Mesenchymal stem cell (in vitro differentiated cells and primary cell): ENCODE data around the gene BCL2L12.
A peak's percentile ranks its signal among the peaks of the same experiment; 100 is the strongest.

Experiments used
- DNase-seq: peaks from one replicate; pipeline ENCODE4 v3.0.0-alpha.2; 2013
- H2AFZ ChIP-seq: one replicate; pipeline ENCODE4 v1.6.1; 2013; ENCODE audit warnings: low read depth, mild to moderate bottlenecking, control low read depth, inconsistent platforms, low read length, moderate library complexity
- H2AK5ac ChIP-seq: 2 replicates; pipeline ENCODE4 v1.6.1; 2013; ENCODE audit warnings: low read length, moderate library complexity, mild to moderate bottlenecking, inconsistent platforms; ENCODE audit not compliant: severe bottlenecking
- H2BK120ac ChIP-seq: one replicate; pipeline ENCODE4 v1.6.1; 2013; ENCODE audit warnings: low read depth, mild to moderate bottlenecking, inconsistent platforms, low read length, moderate library complexity
- H2BK12ac ChIP-seq, 2 experiments: one replicate each; pipeline ENCODE4 v1.6.1; 2013; ENCODE audit warnings: inconsistent platforms in 2 of 2, low read length in 2 of 2, mild to moderate bottlenecking in 2 of 2, moderate library complexity in 2 of 2, control low read depth in 1 of 2
- H2BK15ac ChIP-seq: one replicate; pipeline ENCODE4 v1.6.1; 2013; ENCODE audit warnings: mild to moderate bottlenecking, low read depth, inconsistent platforms; ENCODE audit not compliant: poor library complexity, severe bottlenecking
- H2BK5ac ChIP-seq: 2 replicates; pipeline ENCODE4 v1.6.1; 2013; ENCODE audit warnings: low read depth, mild to moderate bottlenecking, low read length, control low read depth, inconsistent platforms; ENCODE audit not compliant: poor library complexity, severe bottlenecking
- H3K14ac ChIP-seq, 2 experiments: one replicate each; pipeline ENCODE4 v1.6.1; 2013; ENCODE audit warnings: inconsistent platforms in 2 of 2, low read length in 2 of 2, control low read depth in 1 of 2, mild to moderate bottlenecking in 1 of 2, moderate library complexity in 1 of 2
- H3K18ac ChIP-seq, 2 experiments: one replicate each; pipeline ENCODE4 v1.6.1; 2013; ENCODE audit warnings: inconsistent platforms in 2 of 2, low read length in 2 of 2, control low read depth in 1 of 2, low read depth in 1 of 2, mild to moderate bottlenecking in 1 of 2
- H3K23ac ChIP-seq, 2 experiments: one replicate each; pipeline ENCODE4 v1.6.1; 2013; ENCODE audit warnings: inconsistent platforms in 2 of 2, low read length in 2 of 2, mild to moderate bottlenecking in 2 of 2, moderate library complexity in 2 of 2, control low read depth in 1 of 2
- H3K27ac ChIP-seq: 2 replicates; pipeline ENCODE4 v1.5.1; 2013; ENCODE audit warnings: mild to moderate bottlenecking, moderate library complexity, low read length, control low read depth, inconsistent platforms; ENCODE audit not compliant: poor library complexity, severe bottlenecking
- H3K27me3 ChIP-seq, 2 experiments: 2 replicates each; pipeline versions ENCODE4 v1.6.1 to v1.7.0; 2013; ENCODE audit warnings: low read length in 2 of 2, mild to moderate bottlenecking in 2 of 2, moderate library complexity in 2 of 2, control low read depth in 1 of 2, inconsistent platforms in 1 of 2; ENCODE audit not compliant: control insufficient read depth in 1 of 2, insufficient read depth in 1 of 2
- H3K36me3 ChIP-seq, 2 experiments: 2 replicates each; pipeline versions ENCODE4 v1.6.1 to v1.7.0; 2013; ENCODE audit warnings: low read length in 2 of 2, control low read depth in 1 of 2, inconsistent platforms in 1 of 2, low read depth in 1 of 2, mild to moderate bottlenecking in 1 of 2; ENCODE audit not compliant: insufficient read depth in 2 of 2, control insufficient read depth in 1 of 2
- H3K4ac ChIP-seq, 2 experiments: one replicate each; pipeline ENCODE4 v1.6.1; 2013; ENCODE audit warnings: inconsistent platforms in 2 of 2, low read length in 2 of 2, mild to moderate bottlenecking in 2 of 2, moderate library complexity in 2 of 2, control low read depth in 1 of 2, low read depth in 1 of 2
- H3K4me1 ChIP-seq: 2 replicates; pipeline ENCODE4 v1.6.1; 2013; ENCODE audit warnings: low read depth, low read length, control low read depth; ENCODE audit not compliant: control insufficient read depth, insufficient read depth
- H3K4me2 ChIP-seq: 2 replicates; pipeline ENCODE4 v1.6.1; 2013; ENCODE audit warnings: low read length, mild to moderate bottlenecking, inconsistent platforms; ENCODE audit not compliant: poor library complexity, severe bottlenecking
- H3K4me3 ChIP-seq, 2 experiments: 2 replicates each; pipeline versions ENCODE4 v1.5.1 to v1.7.0; 2013; ENCODE audit warnings: low read length in 2 of 2, mild to moderate bottlenecking in 2 of 2, control low read depth in 1 of 2, low read depth in 1 of 2; ENCODE audit not compliant: insufficient read depth in 1 of 2
- H3K79me1 ChIP-seq: replicated peaks from 2 replicates; pipeline ENCODE4 v1.6.1; 2013; ENCODE audit warnings: mild to moderate bottlenecking, control low read depth, low read length, inconsistent platforms; ENCODE audit not compliant: poor library complexity, severe bottlenecking
- H3K9ac ChIP-seq: 2 replicates; pipeline ENCODE4 v1.7.0; 2013; ENCODE audit warnings: mild to moderate bottlenecking, low read length, moderate library complexity
- H3K9me3 ChIP-seq: 2 replicates; pipeline ENCODE4 v1.7.0; 2013; ENCODE audit warnings: mild to moderate bottlenecking, low read length; ENCODE audit not compliant: control insufficient read depth
- H4K8ac ChIP-seq: one replicate; pipeline ENCODE4 v1.6.1; 2013; ENCODE audit warnings: inconsistent platforms, mild to moderate bottlenecking, low read length, moderate library complexity
- H4K91ac ChIP-seq: one replicate; pipeline ENCODE4 v1.6.1; 2013; ENCODE audit warnings: mild to moderate bottlenecking, low read length, inconsistent platforms
- WGBS: methylation state at CpG from one replicate; pipeline ENCODE4 v1.1.7; 2013; ENCODE audit warnings: mixed read lengths; 5-methylcytosine and 5-hydroxymethylcytosine counted together

BCL2L12 gene

DNA sequence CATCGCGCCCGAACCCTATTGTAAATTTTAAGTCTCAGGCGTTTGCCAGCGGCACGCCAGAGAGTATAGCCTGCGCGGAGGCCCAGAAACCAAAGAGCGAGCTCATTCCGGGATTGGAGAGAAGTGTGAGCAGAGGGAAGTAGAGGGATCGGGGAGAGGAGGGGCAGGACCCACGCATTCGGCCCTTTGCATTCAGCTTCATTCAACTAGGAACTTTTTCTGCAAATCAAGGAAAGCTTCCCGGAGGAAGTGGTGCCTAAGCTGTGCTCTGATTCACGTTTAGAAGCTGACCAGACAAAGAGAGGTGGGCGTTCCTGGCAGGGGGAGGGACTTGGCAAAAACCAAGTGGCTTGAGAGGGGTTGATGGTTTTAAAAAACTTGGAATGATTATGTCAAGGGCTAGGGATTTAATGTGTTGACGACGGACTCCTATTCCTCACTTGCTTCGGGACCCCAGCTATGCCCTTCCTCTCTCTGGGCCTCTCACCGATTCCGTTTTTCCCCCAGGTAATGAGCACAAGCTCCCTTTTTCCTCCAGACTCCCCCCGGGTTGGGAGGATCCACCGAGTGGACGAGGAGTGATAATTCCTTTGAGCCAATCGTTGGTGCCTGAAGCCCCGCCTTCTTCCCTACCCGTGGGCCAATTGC, 10.5 kb downstream of the BCL2L12 start:
- Histone ChIP-seq H3K4me2 (peak overlapping the region; percentile 73), H2BK12ac (peak overlapping the region; percentile 82 to 87), H4K8ac (peak overlapping the region; percentile 86), H2BK5ac (peak overlapping the region; percentile 98), H3K79me1 (no peaks in the 10 kb centered on the region), H3K27me3 (no peaks in the 10 kb centered on the region), H2AFZ (no peak overlapping the region), H2BK120ac (no peak overlapping the region), H2BK15ac (peak overlapping the region; percentile 80), H3K18ac (peak overlapping the region; percentile 64 to 95), H3K36me3 (peaks cover 3 to 18% of the 10 kb centered on the region in 2 experiments), H3K9ac (peak overlapping the region; percentile 98), H4K91ac (no peak overlapping the region), H3K4ac (no peak overlapping the region), H3K14ac (no peak overlapping the region), H3K9me3 (no peaks in the 10 kb centered on the region), H3K4me3 (peak overlapping the region; percentile 37 to 72), H3K27ac (peak overlapping the region; percentile 96), H2AK5ac (peak overlapping the region; percentile 88), H3K23ac (no peak overlapping the region), H3K4me1 (peaks cover 35% of the 10 kb centered on the region)
- 4% methylated on average over 27 of the region's 27 CpGs for WGBS
- DNase-seq = peak; percentile 95

DNA sequence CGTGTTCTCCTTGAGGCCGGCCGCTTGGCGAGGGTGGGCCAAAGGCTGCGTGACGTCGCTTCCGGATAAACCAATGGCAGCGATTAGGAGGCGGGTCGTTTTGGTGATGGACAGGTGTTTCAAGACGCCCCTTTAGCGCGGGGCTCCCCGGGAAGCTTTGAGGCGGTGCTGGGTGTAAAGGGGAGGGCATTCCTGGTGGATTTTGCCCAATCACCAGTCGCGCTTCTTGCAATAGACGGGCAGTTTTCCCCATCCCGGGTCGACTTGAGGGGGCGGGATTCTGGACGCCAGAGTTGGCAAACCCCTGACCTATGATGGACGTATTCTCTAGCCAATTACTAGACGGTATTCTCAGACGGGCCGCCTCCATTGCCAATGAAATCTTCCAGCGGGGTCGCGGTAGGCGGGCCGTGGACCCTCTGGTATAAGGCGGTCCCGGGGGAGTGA, 11.1 kb downstream of the BCL2L12 start:
- no peak overlapping the region for H3K27ac ChIP-seq
- no peaks in the 10 kb centered on the region for H3K79me1 ChIP-seq
- no peak overlapping the region for H2BK5ac ChIP-seq
- H2BK15ac ChIP-seq = no peak overlapping the region
- H3K4ac ChIP-seq = no peak overlapping the region
- H3K14ac ChIP-seq = no peak overlapping the region
- peak overlapping the region in 1 of 2 experiments; percentile 98 for H3K18ac ChIP-seq
- H2BK12ac ChIP-seq = no peak overlapping the region
- H2AFZ ChIP-seq = no peak overlapping the region
- peak; percentile 100 for DNase-seq
- no peak overlapping the region for H2BK120ac ChIP-seq
- no peak overlapping the region for H3K23ac ChIP-seq
- WGBS = under 1% methylated on average over 34 of the region's 34 CpGs
- H3K27me3 ChIP-seq = no peaks in the 10 kb centered on the region
- no peaks in the 10 kb centered on the region for H3K9me3 ChIP-seq
- H3K4me2 ChIP-seq = peak overlapping the region; percentile 66
- H4K8ac ChIP-seq = no peak overlapping the region
- no peak overlapping the region for H2AK5ac ChIP-seq
- H3K4me1 ChIP-seq = peaks cover 36% of the 10 kb centered on the region
- H3K4me3 ChIP-seq = peak overlapping the region; percentile 98 to 99
- H4K91ac ChIP-seq = no peak overlapping the region
- H3K9ac ChIP-seq = peak overlapping the region; percentile 98
- peaks cover 7 to 22% of the 10 kb centered on the region in 2 experiments for H3K36me3 ChIP-seq

DNA sequence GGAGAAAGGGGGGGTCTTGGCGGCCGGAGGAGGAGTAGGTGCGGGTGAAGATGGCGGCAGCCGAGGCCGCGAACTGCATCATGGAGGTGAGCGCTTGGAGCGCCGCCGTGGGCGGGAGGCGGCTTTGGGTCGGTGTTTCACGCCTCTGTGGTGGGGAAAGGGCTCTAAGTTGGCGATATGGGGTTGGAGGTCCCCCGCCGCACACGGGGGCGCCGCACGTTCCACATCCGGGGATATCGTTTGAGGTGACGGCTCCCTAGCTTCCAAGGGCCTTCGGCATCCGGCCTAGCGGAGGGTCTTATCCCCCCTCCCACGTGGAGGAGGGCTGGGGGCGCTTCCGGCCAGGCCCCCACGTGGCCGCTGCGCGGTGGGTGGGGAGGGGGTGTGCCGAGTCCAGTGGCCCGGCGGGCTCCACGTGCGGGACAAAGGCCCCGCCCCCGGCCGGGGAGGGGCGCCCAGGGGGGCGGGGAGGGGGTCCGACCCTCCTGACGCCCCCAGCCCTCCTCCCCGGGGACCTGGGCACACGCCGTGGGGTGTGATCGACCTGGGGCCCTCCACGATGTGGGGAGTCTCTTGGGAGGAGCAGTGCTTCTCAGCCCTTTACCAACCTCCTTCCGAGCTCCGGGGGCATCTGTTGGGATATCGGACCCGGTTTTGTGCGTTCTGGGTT, 11.6 kb downstream of the BCL2L12 start, which contains the start of gene PRMT1:
PRMT1 (plus strand) TSS at position 41 of the 670 bp plus-strand sequence; CDS start at position 51, 10 bp downstream.
- peak within 1 kb of the TSS; percentile 97 to 100 for H3K23ac ChIP-seq
- peak within 1 kb of the TSS; percentile 98 to 99 for H3K4me3 ChIP-seq
- H3K4me1 ChIP-seq = peaks cover 35% of the 10 kb centered on the region
- WGBS = 3% methylated on average over 24 of the region's 57 CpGs
- peak within 1 kb of the TSS; percentile 77 for H2AFZ ChIP-seq
- H2BK120ac ChIP-seq = no peak within 1 kb of the TSS
- peak within 1 kb of the TSS; percentile 88 for H2AK5ac ChIP-seq
- H3K9ac ChIP-seq = peak within 1 kb of the TSS; percentile 98
- H4K91ac ChIP-seq = peak within 1 kb of the TSS; percentile 96
- H3K9me3 ChIP-seq = no peaks in the 10 kb centered on the region
- peak within 1 kb of the TSS; percentile 98 to 100 for H3K18ac ChIP-seq
- H2BK5ac ChIP-seq = peak within 1 kb of the TSS; percentile 98
- H2BK15ac ChIP-seq = peak within 1 kb of the TSS; percentile 96
- peak within 1 kb of the TSS; percentile 82 to 87 for H2BK12ac ChIP-seq
- H3K4me2 ChIP-seq = peak within 1 kb of the TSS; percentile 98
- H3K27me3 ChIP-seq = no peaks in the 10 kb centered on the region
- peak within 1 kb of the TSS; percentile 99 for H3K4ac ChIP-seq
- peak within 1 kb of the TSS; percentile 96 for H4K8ac ChIP-seq
- peaks cover 12 to 28% of the 10 kb centered on the region in 2 experiments for H3K36me3 ChIP-seq
- no peaks in the 10 kb centered on the region for H3K79me1 ChIP-seq
- H3K27ac ChIP-seq = peak within 1 kb of the TSS; percentile 96
- no peak for DNase-seq
- H3K14ac ChIP-seq = peak within 1 kb of the TSS; percentile 4 to 99
